C4-2B (cell line): ENCODE results near the gene LPP.

Experiments
- CTCF ChIP-seq: fragments of 450-650 bp; conservative IDR thresholded peaks from 2 replicates; pipeline ENCODE4 v1.5.1; 2017; ENCODE audit warnings: mild to moderate bottlenecking
- ZFX ChIP-seq: fragments of 450-650 bp; IDR thresholded peaks from 2 replicates; pipeline ENCODE4 v1.6.1; 2017

GRCh38 chr3:188171682-188172467, 17.9 kb downstream of the LPP start:
- TF ChIP-seq CTCF (no peak), ZFX (no peak)
